Retinal pigment epithelial cell (primary cell): ENCODE data around the gene PTPRN2.

Source experiments
- DNase-seq: peaks from one replicate; pipeline ENCODE4 v3.0.0-alpha.2; 2010; ENCODE audit warnings: low read depth
- H3K4me3 ChIP-seq: 2 replicates; pipeline ENCODE4 v1.5.1; 2011; ENCODE audit warnings: mild to moderate bottlenecking, low read length, control low read depth, moderate library complexity
- TF ChIP-seq, protein P1 (sequence below): conservative IDR thresholded peaks from 2 replicates; pipeline ENCODE4 v1.5.1; 2011; ENCODE audit warnings: low read depth, low read length, control low read depth, inconsistent platforms

Gene PTPRN2

GRCh38 chr7:158585721-158586498, 1.7 kb downstream of the PTPRN2 start:
- no peak overlapping the region for H3K4me3 ChIP-seq
- DNase-seq: no peak
- TF ChIP-seq, protein P1, sequence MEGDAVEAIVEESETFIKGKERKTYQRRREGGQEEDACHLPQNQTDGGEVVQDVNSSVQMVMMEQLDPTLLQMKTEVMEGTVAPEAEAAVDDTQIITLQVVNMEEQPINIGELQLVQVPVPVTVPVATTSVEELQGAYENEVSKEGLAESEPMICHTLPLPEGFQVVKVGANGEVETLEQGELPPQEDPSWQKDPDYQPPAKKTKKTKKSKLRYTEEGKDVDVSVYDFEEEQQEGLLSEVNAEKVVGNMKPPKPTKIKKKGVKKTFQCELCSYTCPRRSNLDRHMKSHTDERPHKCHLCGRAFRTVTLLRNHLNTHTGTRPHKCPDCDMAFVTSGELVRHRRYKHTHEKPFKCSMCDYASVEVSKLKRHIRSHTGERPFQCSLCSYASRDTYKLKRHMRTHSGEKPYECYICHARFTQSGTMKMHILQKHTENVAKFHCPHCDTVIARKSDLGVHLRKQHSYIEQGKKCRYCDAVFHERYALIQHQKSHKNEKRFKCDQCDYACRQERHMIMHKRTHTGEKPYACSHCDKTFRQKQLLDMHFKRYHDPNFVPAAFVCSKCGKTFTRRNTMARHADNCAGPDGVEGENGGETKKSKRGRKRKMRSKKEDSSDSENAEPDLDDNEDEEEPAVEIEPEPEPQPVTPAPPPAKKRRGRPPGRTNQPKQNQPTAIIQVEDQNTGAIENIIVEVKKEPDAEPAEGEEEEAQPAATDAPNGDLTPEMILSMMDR: no peak

- TF ChIP-seq, protein P1: no peak
- no peak for DNase-seq
- H3K4me3 ChIP-seq: no peak overlapping the region
These were observed 3.2 kb downstream of the PTPRN2 start for GRCh38 chr7:158584407-158584806.

DNA sequence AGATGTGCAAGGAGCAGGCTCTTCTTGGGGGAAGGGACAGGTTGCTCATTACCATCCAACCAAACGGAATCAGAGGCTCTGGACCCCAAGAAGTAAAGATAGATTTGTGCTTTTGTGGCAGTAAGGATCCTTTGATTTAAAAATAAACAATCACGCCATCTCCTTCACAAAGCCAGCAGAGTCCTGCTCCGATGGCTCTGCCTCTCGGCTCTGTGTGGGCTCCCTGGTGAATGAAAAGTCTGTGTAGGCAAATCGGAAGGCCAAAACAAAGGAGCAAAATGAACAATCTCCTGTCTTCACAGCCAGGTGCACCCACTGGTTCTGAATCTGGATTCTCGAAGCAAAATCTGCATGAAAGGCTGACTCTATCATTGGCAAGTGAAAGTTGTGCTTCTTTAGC, 3.8 kb downstream of the PTPRN2 start:
- no peak for DNase-seq
- H3K4me3 ChIP-seq: no peak overlapping the region
- TF ChIP-seq, protein P1: no peak

- H3K4me3 ChIP-seq: no peak overlapping the region
- TF ChIP-seq, protein P1: no peak
- DNase-seq: no peak
These were observed 4.5 kb downstream of the PTPRN2 start for GRCh38 chr7:158583143-158583542.

- TF ChIP-seq, protein P1: no peak
- no peak for DNase-seq
- no peak overlapping the region for H3K4me3 ChIP-seq
These were observed 5.5 kb downstream of the PTPRN2 start for GRCh38 chr7:158582089-158582456.

GRCh38 chr7:158581440-158582088, 6.1 kb downstream of the PTPRN2 start:
- TF ChIP-seq, protein P1: no peak
- DNase-seq: no peak

More at GRCh38 chr7:158581440-158582088, 6.1 kb downstream of the PTPRN2 start:
- H3K4me3 ChIP-seq: no peak overlapping the region
